GM19025 (cell line): ENCODE data around the gene HSPA12A.

ENCODE experiments used
- ATAC-seq: cut with Tn5 transposase; IDR thresholded peaks from one replicate; pipeline ENCODE4 v1.9.1; 2021; ENCODE audit warnings: mild to moderate bottlenecking, low read depth, moderate library complexity; ENCODE audit not compliant: unreplicated experiment

HSPA12A gene

DNA sequence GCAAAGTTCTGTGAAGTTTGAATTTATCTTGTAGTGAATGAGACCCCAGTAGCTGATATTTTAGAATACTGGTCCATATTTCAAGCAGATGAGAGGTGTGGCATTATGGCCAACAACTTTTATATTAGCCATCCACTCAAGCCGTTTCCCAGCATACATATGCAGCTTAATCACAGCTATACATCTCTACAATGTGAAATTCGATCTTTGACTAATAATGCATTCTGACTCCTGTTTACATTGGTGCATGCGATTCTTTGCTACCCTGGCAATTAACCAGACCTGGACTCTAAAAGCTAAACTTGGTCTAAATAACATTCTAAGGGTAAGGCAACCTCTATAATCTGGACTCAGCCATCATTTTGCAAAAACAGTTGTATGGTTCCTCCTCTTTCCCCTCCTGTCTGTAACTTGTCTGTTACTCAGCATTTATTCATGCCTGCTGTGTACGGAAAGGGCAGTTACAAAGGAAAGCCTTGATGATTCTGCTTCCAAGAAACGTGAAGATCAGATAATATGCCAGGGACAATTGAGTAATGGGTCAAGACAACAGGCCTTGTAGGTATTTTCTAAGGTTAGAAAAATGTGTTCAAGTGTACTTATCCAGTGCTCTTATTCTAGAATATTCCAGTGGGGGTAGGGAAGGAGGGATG is 71.0 kb downstream of the HSPA12A start:
- no peak for ATAC-seq

DNA sequence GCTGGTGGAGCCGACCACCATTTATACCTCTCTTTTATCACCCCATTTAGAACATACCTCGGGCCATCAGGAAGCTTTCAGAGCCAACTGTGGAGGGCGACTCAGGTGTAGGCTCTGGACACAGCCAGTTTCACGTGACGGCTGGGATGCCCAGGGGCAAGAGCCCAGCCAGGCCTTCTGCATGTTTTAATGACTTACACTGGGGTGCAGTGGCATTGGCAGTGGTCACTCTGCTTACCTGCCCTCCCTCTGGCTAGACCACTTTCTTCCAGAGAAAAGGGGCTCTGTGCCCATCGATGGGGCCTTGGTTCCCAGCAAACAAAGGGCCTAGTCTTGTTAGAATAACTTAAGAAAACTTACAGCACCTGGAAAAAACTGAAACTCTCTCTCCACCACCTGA is 71.7 kb downstream of the HSPA12A start:
- no peak for ATAC-seq

DNA sequence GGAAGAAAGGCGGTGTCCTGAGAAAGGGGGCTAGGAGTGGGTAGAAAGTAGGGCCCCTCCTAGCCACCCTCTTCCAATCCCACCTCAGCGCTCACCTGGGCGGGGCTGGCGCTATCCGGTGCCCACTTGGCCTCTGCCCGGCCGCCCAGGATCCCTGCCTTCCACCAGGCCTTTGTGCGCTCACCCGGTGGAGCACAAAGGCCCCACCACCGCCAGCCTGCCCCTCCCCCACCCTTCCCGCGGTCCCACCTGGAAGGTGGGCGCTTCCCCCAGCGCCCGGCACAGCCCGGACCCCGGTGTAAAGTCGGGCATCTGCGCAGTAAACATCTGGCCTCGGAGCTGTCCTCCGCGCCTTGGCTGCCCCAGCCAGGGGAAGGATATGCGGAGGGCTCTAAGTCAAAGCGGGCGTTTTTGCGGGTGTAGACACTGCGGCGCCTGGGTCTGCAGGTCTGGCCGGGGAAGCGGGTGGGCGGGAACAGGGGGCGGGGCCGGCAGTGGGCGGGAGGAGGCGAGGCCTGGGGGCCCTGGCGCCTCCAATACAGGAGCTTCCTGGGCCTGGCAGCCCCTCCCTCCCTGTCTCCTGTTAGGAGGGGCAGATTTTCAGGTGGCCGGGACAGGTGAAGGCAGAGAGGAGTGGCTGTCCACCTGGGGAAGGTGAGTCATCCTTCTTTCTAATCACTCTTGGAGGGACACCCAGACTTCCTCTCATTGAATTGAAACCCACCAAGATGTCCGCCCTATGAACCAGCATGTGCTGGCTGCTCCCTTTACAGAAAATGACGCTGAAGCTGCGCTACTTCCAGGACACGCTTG is 72.3 kb downstream of the HSPA12A start:
- ATAC-seq, result no peak

DNA sequence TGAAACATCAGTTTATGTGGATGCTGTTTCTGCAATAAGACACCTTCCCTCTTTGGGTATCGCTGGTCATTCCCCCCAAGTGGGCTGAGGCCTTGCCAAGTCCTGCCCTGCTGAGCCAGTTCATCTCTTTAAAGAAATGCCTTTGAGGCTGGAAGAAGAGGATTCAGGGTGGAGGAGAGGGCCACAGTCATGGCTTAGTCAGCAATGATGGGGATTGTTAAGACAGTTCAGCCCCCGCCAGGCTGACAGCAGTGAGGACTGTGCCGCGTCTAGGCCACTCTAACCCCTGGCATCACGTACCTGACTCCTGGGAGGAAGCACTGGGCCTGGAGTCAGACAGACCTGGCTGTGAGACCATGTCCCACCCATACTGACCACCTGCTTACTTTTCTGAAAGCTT is 73.3 kb downstream of the HSPA12A start:
- ATAC-seq, result no peak

DNA sequence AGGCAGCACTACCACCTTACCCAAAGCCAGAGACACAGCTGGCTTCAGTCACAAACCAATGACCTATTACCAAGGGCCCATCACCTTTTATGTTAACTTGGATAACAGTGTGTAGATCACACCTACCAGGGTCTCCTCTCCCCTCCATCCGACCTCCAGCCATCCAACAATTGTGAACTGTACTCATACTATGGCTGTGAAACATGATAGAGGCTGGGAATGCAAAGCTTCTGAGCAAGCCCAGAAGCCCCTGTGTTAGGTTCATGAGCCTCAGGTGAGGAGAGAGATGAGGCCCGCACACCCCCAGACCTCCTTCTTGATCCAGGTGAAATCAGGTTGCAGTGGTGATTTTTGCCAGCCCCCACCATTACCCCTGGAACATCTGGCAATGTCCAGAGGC is 73.9 kb downstream of the HSPA12A start:
- no peak for ATAC-seq

DNA sequence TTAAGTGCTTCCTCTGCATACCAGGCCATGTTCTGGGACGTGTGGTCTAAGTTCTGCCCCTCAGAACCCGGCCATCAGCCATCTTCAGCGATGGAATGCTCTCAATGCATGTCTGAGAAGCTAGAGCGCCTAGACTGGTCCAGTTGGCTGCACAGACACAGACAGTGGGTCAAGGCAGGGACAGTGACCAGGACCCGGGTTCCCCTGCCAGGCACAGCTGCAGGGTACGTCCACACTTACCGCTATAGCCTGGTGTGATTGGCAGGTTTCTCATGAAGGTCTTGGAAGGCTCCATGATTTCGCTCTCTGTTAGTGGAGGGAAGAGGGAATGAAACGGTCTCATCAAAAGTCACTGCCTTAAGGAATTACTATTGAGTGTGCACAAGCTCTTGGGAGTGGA is 74.3 kb downstream of the HSPA12A start:
- ATAC-seq, result no peak

DNA sequence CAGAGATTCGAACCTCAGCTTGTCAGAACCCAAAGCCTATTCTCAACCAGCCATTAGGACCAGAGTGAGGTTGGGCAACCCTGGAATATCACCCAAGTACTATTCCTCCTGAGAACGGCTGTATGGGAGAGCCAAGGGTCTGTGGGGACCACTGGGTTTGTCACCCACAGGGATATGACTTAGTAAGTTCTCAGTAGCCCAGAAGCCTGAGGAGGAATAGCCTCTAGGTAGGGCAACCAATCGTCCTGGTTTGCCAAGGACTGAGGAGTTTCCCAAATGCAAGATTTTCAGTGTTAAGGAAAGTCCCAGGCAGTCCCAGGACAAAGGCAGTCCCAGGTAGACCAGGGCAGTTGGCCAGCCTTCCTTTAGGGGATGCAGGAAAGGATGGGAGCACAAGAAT is 74.9 kb downstream of the HSPA12A start:
- ATAC-seq, result no peak

DNA sequence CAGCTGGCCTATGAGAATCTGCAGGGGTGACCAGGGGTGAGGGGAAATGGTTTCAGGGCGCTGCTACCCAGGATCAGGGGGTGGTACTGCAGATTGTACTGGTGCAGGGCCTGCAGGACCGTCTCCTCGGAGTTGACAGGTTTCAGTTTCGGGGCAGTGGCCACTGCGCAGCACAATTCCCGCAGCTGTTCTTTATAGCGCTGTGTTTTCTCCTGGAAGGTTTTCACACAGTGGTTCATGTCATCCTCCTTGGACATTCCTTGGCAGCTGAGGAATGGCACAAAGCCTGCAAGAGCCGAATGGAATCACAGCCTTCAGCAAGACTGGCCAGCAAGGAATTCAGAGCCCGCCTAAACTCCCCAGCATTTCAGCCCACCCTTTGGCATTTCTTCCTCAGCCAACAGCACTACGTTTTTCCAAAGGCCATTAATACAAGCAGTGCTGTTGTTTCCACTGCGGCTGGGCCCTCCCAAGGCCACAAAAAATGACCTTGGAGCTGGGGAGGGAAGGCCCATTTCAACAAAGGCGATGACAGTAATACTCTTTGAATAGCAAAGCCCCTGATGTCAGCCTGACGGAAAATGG is 76.7 kb downstream of the HSPA12A start:
- no peak for ATAC-seq

DNA sequence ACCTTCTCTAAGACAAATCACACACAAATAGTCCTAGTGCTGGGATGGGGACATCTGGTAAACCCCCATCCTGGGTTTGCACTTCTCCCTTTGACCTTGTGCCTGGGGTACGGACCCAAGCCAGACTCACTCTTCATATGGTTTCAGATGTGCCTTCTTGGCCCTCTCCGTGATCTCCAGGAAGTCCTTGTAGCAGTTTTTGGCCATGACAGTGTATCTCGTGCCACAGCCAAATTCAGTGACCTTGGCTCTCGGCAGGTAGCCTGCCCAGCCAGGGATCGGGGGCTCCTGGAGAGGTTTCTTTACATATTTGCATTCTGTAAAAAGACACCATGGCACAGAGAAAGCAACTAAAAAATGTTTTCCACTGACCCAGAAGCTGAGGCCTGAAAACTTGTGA is 77.7 kb downstream of the HSPA12A start:
- no peak for ATAC-seq

DNA sequence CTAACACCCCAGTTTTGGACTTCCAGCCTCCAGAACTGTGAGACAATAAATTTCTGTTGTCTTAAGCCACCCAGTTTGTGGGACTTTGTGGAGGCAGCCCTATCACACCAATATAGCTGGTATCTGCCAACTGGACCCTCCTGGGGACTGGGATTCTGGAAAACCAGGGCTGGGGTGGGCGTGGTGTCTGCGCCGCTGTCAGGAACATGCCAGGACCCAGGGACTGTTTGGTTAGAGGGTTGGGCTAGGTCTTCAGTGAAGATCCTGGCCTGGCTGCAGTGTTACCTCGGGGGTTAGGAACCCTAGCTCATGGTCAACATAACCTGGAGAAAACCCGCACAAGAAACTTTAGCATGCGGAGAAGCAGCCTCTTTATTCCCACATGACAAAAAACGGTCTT is 79.0 kb downstream of the HSPA12A start:
- ATAC-seq, result no peak

DNA sequence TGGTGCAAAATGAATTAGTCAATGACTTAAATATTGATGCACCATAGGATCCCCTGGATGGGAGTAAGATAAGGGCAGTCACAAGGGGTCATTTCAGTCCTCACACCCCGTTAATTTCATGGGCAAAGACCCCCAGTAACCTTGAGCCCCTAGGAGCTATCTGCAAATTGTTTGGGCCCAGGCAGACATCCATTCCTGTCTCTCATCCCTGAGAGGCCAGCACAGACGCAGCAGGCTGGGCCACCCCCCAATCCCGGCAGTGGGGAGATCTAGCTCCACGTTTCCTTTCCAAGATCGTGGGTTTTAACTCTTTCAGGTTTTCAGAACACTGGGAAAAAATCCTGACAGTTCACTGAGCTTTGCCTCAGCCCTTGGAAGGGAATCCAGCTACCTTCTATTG is 81.5 kb downstream of the HSPA12A start:
- no peak for ATAC-seq

DNA sequence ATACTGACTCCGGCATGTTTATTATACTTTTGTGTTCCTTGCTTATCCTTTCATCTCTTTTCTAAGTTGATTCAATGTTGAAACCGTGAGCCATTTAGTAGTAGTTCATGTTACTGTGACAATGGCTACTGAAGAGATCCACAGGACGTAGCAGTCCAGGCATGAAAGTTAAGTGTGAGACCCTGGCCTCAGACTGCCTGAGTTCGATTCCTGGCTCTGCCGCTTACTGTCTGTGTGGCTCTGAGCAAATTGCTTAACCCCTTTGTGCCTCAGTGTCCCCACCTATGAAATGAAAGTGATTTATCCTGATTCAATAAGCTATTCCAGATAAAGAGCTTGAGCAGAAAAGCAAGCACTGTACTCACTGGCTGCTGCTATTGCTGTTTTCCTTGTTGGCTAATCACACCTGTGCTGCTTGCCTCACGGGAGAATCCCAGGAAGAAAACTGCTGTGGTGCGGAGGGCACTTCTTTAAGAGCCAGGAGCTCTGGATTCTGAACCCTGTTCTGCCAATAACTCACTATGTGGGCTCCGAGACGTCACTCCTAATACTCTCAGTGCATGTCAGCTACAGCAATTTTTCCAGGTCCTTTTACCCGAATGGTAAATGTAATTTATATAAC is 83.2 kb downstream of the HSPA12A start:
- no peak for ATAC-seq

DNA sequence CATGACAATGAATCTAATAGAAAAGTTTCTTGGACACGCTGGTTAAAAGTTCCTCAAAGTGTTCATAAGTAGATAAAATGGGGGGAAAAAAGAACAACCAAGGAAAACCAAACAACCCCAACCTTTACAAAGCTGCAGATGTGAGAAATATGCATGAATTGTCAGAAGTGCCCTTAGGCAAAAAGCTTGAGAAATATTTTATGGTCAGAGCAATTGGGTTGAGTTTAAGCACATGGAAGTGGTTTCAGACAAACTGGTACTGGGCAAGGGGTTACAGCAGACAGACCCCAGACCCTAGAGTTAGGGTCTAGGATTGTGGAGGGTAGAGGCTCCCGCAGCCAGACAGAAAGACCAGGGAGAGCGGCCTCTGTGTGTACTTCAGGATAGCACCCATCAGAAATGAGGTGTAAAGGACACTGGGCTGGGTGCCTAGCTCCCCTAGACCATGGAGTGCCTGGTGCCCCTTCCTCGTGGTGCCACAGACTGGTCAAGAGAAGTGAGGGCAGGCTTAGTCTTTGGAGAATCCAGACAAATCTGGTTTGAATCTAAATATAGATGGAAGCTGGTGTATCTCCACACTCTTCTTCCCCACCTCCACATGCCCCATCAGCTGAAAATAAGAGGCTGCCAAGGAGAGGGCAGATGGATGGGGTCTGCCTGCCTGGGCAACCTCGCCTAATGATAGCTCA is 84.4 kb downstream of the HSPA12A start:
- ATAC-seq, result no peak

DNA sequence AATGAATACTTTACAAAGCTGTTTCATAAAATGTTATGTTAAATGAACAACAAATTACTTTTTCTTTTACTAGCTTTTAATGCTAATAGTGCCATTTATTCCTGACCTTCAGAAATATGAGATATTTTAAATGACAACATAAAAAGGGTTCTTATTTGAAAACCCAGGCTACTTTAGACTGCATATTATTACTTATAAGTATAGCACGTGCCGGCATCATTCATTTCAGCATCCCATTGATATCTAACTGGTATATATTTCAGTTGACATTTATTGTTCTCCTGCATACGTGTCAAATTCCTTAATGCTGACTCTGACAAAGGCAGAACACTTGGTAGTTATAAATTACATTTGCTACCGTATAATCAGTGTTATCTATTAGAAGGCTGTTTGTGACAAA is 86.3 kb downstream of the HSPA12A start:
- ATAC-seq, result no peak

DNA sequence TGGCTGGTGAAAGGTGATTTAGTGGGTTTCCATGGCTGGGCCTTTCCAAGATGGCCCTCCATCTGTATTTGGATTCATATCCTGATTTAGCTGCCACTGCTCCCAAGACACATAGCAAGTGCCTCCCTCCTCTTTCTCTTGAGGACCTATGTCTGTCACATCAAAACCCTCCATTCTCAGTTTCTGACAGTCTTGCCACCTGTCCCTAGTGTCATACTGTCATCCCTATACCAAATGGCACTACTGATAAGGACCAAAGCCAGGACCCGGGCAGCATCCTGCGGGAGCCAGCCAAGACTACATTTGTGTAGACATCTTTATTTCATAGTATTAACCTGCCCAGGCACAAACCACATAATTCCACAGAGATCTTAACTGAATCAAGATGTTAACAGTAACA is 86.8 kb downstream of the HSPA12A start:
- ATAC-seq, result no peak

DNA sequence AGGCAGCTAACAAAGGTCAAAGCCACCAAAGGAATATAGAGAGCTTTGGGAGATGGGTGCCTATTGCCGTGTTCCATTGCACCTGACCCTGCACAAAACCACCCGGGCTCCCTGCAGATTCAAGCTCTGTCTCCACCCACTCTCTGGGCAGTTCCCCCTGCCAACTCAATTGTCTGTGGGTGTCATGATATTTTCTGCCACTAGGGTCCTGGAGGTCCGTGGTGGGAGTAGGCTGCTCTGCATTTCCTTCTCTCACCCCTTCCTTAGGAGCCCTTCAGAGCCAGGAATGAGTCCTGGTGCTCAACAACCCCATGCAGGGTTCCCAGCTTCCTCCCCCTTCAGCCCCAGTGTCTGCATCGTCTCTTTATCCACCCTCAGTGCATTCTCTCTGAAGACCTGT is 87.5 kb downstream of the HSPA12A start:
- no peak for ATAC-seq

DNA sequence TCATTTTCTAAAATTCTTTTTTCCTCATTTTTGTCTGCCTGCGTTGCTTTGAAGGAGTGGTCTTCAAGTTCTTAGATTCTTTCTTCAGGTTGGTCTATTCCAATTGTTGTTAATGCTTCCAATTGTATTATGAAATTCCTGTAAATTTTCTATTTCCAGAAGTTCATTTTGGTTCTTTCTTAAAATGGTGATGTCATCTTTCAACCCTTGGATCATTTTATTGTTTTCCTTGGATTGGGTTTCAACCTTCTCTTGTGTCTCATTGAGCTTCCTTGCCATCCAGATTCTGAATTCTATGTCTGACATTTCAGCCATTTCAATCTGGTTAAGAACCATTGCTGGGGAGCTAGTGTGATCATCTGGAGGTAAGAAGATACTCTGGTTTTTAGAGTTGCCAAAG is 88.5 kb downstream of the HSPA12A start:
- ATAC-seq, result no peak

DNA sequence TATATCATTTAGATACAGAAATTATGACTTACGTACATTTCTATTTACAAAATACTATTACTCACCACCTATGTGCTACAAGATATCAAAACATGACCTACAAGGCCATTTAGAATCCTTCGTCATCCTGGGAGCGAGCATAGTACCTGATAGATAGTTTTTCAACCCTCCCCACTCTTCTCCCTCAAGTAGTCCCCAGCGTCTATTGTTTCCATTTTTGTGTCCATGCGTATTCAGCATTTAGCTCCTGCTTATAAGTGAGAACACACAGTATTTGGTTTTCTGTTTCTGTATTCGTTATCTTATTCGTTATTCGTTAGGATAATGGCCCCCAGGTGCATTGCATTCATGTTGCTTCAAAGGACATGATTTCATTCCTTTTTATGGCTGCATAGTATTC is 93.5 kb downstream of the HSPA12A start:
- no peak for ATAC-seq

DNA sequence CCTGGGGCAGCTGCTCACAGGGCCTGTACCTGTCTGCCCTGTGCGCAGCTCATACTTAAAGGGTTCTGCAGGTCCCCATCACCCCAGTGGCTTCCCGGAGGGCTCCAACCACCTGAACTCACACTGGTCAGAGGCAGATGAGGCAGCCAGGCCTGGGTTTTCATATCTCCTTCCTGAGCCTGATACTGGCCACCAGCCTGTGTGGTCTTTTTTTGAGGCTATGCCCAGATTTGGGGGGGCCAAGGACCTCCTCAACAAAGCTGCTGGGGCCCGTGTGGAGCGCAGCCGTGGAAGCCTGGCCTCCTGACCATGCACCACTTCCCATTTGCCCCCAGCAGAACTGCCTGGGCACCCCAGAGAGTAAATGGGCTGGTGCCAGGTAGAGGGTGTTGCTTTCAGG is 95.9 kb downstream of the HSPA12A start:
- ATAC-seq, result no peak

DNA sequence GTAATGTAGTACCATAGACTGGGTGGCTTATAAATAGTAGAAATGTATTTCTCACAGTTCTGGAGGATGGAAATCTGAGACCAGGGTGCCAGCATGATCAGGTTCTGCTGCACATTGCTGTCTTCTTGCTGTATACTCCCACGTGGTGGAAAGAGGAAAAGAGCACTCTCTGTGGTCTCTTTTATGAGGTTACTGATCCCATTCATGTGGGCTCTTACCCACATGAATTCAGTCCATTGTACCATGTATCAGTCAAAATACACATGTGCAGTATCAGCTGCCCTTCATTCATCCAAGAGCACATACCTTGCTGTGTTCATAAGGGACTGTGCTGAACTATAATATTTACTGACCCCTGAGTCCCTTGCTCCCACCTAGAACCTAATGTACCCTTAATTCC is 104.5 kb downstream of the HSPA12A start:
- no peak for ATAC-seq

DNA sequence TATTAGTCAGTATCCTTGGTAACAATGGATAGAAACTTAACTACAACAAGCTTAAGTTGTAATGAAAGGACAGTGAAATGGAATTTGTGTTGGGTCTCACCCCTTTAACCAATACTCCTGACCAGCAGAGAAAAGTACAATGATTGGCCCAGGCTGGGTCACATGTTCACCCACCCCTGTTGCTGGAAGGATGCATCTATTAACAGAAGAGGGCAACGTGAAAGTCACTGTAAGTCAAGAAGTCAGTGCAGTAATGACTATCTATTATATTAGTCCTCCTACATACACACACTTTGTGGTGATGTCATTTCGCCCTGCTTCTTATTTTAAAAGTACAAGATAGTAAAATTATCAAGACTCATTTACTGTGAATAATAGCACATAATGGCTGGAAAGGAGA is 105.4 kb downstream of the HSPA12A start:
- no peak for ATAC-seq
